Renal cortical epithelial cell (primary cell): ENCODE results near the gene OIP5. TPM values are rescaled to one million over a fixed set of nuclear protein-coding genes. Genes with fewer than 3 reads are reported as not detected.
"Not testable (repeated sequence)": the region's sequence is repeated elsewhere in the genome, so short reads cannot be mapped to it uniquely, and the experiment has no call there.

Experiments
- DNase-seq: peaks from one replicate; pipeline ENCODE4 v3.0.0-alpha.2; 2011; ENCODE audit warnings: low read depth
- total RNA-seq: library from RNA; depleted of rRNA; stranded (reverse); fragments of >200 nt; gene quantifications from 2 replicates; pipeline ENCODE4 v1.2.3, GENCODE V29; 2014

The OIP5 gene
- 0.60 and 6.1 TPM in 2 replicates for total RNA-seq

DNA sequence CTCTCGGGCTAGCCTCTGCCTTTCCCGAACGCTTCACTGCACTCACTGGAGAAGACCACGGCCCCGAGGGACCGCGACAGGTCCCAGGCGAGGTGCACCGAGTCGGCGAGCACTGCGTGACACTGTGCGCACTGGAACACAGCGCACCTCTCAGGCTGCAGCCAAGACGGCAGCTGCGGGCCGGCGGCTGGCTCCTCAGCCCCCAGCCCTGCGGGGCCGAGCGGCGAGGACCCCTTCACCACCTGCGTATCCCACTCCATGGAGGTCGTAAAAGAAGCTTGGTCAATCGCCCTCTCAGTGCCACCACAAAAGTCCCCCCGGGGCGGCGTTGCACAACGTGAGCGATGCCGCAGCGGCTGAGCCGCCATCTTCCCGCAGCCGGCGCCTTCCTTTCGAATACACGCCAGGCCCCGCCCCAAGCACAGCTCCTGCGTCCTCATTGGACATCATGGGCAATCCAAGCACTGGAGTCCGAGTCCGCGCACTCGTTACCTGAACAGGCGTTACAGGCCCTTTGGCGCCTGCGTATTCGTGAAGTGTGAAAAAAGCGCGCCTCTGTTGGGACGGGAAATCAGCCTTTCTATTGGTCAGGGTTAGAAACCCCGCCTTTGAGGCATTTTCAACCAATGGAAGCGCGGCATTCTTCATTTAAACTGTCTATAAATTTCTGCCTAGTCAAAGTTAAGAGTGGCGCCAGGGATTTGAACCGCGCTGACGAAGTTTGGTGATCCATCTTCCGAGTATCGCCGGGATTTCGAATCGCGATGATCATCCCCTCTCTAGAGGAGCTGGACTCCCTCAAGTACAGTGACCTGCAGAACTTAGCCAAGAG lies at the start of gene OIP5, which contains the start of gene NUSAP1:
OIP5 (minus strand) TSS at position 398 of the 832 bp plus-strand sequence; CDS start at position 368, 30 bp downstream.
NUSAP1 (plus strand) TSS at position 688 of the 832 bp plus-strand sequence; CDS start at position 765, 77 bp downstream.
- peak; percentile 99 for DNase-seq

DNA sequence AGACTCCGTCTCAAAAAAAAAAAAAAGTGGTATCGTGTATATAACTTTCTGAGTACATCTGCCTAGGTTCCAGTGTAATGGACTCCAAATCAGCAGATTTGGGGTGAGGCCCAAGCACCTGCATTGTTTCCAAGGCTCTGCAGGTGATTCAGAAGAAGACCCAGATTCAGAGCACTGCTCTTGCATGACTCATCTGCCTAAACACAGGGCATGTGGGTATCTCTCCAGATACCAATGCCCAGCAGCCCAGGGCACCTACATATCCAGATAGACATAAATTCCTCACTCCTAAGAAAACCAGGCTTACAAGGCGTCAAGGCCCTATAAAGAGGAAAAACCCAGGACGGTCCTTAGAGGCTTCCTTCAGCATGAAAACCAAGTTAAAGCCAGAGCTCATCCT lies 45.6 kb upstream of the OIP5 start:
- DNase-seq, result no peak

DNA sequence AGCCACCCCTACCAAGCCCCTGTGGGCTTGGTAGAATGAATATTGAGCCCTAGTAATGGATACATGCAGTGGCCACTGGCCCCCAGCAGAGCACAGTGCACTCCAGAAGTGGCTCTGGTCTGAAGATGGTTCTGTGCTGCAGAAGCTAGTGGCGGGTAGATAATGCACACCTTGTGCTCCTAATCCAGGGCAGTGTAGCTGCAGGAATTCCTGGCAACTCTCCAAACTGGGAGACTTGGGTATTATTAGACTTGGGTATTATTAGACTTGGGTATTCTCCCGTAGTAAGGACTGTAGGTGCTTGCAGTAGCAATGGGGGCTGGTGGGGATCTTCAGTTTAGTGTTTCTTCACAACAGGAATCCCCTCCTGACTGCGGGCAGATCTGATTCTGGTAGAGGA lies 35.0 kb upstream of the OIP5 start:
- DNase-seq, result no peak

DNA sequence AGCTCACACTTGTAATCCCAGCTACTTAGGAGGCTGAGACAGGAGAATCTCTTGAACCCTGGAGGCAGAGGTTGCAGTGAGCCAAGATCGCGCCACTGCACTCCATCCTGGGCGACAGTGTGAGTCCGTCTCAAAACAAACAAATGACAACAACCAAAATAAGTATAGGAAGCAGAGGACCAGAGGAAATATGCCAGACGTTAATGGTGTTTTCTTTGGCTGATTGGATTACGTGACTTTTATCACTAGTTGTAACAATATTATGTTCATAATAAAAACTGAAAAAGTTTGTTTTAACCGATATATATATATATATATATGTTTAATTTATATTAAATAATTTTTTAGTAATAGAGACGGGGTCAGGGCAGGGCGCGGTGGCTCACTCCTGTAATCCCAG lies 22.0 kb upstream of the OIP5 start:
- DNase-seq, result no peak

DNA sequence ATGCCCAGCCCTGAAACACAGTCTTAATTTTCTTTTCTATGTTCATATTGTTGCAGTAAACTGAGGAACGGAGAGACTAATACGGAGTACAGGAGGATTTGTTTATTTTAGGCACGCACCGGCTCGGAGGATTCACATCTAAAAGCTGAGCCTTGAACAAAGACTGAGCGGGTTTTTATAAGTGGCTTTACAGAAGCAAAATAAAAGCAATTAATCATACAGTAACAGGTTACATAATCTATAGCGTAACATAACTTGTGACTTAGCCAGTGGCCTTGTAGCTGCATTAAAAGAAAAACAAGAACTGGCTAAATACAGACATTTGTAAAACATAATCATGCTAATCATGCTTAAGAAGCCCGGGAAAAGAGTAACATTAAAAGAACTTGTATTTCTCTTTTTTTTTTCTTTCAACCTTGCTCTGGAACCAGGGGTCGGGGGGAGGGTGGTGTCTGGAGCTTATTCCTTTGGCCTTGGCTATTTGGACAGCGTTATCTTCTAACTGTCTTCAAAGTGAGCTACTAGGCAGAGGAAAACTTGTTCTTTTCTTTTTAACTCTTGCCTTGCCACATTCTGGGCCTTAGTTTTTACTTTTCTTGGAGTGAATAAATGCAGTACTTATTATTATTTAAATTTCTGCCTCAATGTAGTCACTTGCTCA lies 17.8 kb upstream of the OIP5 start:
- no peak for DNase-seq

DNA sequence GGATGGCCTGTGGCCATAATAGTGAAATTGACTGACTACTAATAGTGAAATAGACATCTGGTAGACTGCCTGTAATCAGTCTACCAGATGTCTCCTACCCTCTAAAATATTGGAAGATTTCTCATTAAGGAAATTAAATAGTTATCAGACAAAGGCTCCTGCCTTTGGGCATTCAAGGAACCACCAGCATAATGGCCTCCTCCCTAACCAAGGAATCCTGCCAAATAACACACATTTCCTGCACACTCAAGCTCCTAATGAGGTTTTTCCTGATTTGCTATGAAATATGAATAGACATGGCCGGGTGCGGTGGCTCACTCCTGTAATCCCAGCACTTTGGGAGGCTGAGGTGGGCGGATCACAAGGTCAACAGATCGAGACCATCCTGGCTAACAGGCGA lies 14.8 kb upstream of the OIP5 start:
- DNase-seq, result no peak

DNA sequence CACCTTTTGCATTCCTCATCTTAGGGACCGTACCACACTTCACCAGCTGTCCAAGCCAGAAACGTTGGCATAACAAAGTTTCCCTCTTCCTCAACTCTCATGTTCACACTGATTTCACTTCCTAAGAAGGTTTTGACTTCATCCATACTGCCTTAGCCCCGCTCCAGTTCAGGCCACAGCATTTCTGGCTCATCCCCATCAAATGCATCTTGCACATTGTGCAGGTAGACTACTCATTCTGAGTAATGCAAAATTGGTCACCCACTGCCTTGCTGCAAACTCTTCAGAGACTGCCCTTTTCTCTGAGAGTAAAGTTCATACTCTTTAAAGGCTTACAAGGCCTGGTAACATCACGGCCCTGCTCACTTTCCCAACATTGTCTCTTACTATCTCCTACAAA lies 9.1 kb upstream of the OIP5 start:
- no peak for DNase-seq

DNA sequence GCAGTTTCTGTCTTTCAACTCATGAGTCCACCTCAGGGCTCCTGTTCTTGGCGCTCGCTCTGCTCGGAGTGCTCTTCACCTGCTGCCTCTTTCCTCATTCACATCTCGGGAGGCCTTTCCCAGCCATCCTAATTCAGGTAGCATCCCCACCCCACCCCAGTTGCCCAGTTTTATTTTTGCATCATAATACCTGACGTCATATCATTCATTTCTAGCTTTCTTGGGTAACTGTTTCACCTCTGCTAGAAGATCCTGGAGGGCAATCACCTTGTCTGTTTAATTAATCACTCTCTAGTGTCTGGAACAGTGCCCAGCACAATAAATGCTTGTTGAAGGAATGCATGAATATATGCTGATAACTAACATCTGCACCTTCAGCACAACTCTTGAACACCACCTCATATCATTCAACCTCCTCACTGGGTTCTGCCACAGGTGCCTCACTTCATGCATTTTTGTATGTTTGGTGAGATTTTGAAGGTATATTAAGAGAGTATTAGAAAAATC lies 7.9 kb upstream of the OIP5 start:
- peak; percentile 46 for DNase-seq

DNA sequence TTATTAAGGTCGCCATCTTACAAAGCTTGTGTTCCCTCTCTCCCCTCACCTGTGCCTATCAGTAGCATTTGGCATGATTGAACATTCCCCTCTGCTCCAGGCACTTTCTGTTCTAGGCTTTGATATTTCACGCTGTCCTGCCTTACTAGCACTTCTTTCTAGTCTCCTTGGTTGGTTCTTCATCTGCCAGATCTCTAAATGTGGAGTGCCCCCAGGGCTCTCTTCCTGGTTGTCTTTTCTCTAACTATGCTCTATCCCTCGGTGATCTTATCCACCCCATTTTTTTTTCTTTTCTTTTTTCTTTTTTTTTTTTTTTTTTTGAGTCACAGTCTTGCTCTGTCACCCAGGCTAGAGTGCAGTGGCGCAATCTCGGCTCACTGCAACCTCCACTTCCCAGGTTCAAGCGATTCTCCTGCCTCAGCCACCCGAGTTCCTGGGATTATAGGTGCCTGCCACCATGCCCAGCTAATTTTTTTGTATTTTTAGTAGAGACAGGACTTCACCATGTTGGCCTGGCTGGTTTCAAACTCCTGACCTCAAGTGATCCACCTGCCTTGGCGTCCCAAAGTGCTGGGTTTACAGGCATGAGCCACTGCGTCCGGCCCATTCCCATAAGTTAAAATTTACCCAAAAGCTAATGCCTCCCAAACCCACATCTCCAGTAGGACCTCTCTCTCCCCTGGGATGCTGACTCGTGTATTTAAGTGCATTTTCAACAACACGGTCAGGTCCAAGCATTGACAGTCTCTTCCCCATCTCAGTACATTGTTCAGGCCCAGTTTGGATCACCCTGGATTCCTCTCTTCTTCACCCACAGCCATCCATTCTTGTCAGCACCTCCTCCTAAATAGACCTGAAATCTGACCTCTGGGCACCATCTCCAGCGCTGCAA lies 5.5 kb upstream of the OIP5 start:
- no peak for DNase-seq

DNA sequence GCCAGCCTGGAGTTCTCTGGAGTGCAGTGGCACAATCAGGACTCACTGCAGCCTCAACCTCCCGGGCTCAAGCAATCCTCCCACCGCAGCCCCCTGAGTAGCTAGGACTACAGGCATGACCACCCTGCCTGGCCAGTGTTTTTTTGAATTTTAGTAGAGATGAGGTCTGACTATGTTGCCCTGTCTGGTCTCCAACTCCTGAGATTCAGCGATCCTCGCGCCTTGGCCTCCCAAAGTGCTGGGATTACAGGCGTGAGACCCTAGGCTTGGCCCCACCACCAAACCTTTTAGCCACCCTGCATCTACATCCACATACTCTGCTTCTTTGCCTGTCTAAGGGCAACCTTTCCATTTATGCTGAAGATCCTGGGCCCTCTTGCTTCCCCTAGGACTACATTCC lies 4.7 kb upstream of the OIP5 start:
- DNase-seq, result no peak

DNA sequence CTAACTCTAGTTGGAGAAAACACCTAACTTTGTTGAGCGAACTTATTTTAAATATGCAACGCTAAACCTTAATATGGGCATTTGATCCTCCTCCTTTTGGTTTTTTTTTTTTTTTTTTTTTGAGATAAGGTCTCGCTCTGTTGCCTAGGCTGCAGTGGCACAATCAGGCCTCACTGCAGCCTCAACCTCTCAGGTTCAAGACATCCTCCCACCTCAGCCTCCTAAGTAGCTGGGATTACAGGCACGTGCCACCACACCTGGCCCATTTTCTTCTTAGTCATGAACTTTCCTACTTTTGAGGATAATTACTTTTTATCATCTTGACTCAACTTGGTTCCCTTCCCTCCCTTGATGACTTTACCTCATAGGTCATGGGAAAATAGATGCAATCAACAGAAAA lies 4.2 kb upstream of the OIP5 start:
- no peak for DNase-seq

DNA sequence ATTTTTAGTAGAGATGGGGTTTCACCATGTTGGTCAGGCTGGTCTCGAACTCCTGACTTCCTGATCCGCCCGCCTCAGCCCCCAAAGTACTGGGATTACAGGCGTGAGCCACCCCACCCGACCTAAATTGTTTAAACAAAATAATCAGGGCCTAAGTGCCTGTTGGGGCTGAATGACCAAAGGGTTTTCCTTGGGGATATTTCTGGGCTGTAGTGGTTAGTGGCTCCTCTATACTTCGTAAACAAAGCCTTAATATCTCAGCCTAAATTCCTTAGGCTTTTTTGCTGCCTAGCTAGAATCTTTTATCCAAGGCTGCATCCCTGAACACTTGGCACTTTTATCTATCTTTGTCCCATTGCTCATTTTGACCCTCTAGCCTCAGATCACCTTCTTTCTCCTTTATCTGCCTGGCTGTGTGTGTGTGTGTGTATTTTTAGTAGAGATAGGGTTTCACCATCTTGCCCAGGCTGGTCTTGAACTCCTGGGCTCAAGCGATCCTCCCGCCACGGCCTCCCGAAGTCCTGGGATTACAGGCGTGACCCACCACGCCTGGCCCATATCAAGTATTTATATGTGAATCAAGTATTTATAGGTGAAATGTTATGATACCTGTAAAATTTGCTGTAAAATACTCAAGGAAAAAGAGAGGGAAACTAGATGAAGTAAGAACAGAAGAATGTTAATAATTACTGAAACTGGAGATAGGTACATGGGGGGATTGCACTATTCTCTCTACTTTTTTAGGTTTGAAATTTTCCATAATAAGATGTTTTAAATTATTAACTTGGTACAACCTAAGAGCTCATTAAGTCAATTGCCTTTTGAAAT lies 2.1 kb upstream of the OIP5 start:
- DNase-seq, result no peak

DNA sequence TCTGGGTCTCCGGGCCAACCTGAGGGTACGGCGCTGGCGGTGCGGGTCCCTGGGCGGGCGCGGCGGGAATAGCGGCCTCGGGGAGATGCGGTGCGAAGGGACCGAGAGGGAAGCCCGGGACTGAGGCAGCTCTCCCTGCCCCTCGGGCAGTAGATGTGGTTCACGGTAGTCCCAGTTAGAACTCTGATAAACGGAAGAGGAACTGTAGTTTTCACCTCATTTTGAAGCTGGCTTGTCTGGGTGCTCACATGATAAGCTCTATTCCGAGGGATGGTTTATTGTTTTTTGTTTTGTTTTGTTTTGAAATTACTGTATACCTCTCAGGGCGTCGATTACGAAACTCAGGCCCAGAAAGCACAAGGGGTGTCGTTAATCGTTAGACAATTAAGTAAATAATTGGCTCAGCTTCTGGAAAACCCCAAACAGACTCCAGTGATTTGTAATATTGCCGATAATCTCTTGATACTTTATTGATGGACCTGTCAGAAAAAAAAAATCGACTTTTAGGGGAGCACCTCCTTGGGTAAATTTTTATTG lies 703 bp upstream of the OIP5 start:
- peak; percentile 86 for DNase-seq

DNA sequence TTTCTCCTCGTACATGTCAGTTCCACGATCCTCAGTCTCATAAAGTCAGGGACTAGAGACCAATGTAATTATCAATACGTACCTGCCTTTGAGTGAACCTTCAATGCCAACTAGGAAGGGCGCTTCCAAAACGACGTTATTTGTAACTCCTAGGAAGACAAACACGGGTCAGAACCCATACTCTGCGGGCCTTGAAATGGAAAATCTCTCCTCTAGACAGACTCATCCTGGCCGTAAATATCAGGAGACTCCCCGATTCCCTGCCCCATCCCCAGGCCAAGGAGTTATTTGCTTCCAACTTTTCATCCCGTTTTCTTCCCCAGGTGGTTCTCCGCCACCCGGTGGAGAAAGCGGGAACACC lies 578 bp downstream of the OIP5 start:
- peak; percentile 49 for DNase-seq

DNA sequence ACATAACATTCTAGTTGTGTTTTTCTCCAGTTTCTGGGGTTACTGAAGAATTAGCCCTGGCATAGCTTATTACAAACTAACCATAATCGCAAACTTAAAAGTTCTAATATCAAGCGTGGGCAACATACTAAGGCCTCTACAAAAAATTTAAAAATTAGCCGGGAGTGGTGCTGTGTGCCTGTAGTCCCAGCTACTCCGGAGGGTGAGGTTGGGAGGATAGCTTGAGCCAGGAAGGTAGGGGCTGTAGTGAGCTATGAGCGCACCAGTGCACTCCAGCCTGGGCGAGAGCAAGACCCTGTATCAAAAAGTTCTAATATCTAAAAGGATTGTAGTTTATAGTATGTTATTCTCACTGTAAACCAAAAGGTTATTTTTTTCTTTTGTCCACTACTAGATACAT lies 1.1 kb downstream of the OIP5 start:
- no peak for DNase-seq

DNA sequence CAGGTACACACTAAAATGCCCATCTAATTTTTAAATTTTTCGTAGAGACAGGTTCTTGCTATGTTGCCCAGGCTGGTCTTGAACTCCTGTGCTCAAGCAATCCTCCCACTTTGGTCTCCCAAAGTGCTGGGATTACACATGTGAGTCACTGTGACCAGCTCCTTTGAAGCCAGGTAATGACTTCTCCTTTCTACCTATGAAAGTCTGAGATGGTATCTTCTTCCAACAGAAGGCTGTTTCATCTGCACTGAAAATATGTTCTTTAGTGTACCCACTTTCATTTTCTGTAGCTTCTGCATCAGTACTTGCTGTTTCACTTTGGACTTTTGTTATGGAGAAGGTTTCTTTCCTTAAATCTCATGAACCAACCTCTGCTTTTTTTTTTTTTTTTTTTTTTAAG lies 8.8 kb downstream of the OIP5 start:
- no peak for DNase-seq

DNA sequence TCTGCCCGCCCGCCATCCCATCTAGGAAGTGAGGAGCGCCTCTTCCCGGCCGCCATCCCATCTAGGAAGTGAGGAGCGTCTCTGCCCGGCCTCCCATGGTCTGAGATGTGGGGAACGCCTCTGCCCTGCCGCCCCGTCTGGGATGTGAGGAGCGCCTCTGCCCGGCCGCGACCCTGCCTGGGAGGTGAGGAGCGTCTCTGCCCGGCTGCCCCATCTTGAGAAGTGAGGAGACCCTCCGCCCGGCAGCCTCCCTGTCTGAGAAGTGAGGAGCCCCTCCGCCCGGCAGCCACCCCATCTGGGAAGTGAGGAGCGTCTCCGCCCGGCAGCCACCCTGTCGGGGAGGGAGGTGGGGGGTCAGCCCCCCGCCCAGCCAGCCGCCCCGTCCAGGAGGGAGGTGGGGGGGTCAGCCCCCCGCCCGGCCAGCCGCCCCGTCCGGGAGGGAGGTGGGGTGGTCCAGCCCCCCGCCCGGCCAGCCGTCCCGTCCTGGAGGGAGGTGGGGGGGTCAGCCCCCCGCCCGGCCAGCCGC lies 11.5 kb downstream of the OIP5 start:
- not testable (repeated sequence) for DNase-seq

DNA sequence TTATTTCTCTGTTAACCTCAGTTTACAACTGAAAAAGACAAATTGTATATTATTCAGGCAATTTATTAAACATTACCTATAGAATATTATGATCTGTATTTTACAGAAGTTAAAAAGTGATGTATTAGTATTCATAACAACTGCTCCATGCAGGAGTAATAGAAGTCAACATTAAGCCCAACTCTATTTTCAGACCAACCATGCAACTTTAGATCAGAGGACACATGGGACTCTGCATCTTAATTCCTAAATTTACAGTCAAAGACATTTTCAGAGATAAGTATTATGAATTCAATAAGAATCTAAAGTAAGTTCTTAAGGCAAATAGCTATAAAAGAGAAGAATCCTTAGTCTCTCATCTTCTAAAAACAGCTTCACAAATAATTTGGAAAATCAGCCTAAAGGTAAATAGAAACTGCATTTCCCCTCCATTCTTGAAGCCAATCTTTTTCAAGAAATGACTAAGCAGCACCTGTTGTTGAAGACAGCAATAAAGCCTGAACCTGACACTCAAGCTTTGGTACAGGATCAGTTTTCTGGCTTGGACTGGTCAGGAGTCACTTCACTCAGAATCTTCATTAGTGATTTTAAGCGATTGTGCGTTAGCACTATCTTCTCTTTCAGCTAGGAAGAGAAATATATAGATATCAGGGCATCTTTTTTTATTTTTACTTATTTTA lies 23.0 kb downstream of the OIP5 start:
- DNase-seq, result no peak

DNA sequence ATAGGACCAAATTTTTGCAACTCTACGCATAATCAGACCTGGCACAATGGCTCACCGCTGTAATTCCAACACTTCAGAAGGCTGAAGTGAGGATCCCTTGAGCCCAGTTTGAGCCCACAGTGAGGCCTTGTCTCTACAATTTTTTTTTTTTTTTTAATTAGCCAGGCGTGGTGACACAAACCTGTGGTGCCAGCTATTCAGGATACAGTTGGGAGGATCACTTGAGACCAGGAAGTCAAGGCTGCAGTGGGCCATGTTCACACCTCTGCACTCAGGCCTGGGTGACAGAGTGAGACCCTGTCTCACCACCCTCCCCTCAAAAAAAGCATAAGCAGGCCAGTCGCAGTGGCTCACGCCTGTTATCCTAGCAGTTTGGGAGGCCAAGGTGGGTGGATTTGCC lies 24.7 kb downstream of the OIP5 start:
- DNase-seq, result no peak

DNA sequence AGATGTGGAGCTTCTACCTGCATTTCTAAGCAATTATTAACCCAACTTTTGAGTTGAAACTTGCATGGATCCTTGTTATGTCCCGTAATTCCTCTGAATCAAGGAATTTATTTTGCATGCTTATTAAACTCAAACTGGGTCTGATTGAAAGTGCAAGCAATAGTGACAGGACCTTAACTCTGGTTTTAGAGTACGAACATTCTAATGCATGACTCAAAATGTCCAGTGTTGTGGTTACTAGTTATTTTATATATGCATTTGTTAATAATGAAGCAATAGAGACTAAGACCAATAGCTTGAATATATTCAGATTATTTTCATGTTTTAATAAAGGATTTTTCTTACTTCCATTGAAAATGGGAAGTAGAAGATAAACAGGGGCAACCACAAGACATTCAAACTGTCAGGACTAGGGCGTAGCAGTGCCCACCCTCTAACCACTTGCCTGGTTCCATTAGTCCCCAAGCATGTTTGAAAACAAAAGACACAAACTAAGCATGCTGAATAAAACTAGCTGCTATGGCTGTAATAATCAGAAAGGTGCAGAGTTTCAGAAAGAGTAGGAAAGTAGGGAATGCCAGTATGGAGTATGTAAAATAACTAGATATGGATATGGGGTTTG lies 28.1 kb downstream of the OIP5 start:
- DNase-seq, result no peak
